Central memory CD4-positive, alpha-beta T cell (primary cell): ENCODE measurements around the gene FERMT3.
"Not testable (repeated sequence)": the region's sequence is repeated elsewhere in the genome, so short reads cannot be mapped to it uniquely, and the experiment has no call there.

Experiments
- DNase-seq: peaks from one replicate; pipeline ENCODE4 v3.0.0; 2022

The FERMT3 gene

DNA sequence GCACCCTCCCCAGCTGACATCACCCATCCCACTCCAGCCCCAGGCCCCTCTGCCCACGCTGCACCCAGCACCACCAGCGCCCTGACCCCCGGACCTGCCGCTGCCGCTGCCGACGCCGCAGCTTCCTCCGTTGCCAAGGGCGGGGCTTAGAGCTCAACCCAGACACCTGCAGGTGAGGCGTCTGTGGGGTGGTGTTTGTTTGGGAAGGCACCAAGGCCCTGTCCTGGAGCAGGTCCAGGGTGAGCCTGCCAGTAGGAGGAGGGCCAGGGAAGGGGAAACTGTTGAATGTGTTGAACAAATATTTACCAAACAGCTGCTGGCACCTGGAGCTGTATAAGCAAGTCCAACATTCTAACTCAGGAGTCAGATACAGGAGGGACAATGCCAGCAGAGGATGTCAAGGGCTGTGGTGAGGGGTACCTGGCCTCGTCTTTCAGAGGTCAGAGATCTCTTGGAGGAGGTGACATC lies 31.0 kb downstream of the FERMT3 start:
- DNase-seq, result no peak

DNA sequence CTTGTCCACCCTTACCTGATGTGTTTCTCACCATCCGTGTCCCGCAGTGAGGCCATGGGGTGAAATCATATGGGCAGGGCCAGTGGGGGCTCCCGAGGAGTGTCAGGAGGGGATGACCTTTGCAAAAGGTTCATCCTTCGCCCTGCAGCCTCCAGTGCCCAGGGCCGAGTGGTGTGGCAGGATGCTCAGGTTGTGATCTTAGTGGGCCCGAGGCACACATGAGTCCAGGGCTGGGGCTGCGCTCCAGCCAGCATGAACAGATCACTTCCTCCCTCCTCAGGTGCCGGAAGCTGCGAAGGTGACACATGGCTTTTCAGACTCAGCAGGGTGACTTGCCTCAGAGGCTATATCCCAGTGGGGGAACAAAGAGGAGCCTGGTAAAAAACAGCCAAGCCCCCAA lies 31.6 kb downstream of the FERMT3 start:
- DNase-seq, result no peak

DNA sequence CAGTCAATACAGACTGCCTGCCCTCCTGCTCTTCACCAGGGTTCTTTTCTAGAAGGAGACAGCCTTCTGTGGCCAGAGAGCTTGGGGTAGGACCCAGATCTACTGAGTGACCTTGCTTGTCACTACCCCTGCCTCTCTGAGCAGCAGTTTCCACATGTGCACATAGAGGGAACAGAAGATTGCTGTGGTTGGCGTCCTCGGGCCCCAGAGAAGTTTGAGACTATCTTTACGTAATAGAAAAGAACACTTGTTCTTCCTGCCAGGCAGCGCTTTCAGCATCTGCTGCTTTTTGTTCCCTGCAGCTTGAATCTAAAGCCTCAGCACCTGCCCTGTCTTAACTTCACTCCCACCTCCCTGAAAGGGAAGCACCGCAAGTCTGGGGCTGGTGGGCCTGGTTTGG lies 32.5 kb downstream of the FERMT3 start:
- DNase-seq, result no peak

DNA sequence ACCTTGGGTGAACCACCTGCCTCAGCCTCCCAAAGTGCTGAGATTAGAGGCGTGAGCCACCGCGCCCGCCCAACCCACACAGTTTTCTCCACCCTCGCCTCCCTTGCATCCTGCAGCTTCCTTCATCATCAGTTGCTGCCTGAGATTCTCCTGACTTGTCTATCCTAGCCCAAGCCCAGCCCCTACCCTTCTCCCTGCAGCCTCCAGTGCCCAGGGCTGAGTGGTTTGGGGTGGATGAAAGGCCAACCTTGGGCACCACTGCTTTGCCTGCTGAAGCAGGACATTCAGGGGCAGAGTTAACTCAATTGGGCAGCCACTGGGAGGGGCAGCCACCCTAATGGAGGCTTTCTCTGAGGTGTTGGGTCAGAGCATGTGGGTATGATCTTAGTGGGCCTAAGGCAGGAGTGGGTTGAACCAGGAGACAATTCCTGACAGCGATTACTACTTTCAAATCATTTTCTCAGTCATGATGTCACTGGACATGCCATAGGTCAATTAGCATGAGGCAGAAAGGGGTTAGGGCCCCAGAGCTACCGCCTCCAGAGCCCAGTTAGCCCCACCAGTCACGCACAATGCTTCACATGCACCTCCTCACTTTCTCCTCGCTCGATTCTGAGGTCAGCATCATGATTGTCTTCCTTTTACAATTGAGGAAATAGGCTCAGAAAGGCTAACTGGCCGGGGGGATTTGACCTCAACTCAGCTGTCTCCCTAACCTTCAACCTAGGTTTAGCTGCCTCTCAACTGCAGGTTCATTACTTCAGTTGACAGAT lies 33.3 kb downstream of the FERMT3 start:
- no peak for DNase-seq

DNA sequence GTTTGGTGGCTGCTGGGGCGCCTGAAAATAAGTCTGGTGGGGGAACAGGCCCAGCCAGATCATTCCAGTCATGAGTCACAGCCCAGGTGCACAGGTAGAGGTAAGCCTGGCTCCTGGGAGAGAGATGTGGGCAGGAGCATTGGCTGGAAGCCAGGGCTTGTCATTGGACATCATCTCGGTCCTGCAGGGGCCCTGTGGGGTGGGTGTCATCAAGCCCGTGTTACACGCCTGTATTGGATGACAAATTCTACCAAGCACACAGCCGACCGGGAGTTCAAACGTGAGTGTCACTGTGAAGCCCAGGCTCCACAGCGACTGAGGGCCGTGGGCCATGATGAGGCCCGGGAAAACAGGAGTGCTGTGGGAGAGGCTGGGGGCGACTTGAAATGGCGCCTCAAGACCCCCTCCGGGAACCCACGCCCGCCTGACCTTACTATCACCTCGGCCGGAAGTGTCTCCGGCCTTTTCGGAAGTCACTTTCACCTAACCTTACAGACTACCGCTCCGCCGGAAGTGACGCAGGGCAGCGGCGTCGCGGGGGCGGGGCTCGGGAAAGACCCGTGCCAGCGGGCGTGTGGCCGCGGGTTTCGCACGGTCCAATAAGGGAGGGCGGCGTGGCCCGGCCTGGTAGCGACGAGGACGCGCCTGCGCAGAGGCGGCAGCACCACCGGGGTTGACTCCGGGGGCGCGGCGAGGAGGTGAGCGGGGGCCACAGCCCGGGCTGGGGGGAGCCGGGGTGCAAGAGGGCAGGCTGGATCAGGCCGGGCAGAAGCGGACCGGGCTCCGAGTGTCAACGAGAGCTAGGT lies 34.1 kb downstream of the FERMT3 start, which contains the start of gene FKBP2:
Gene FKBP2 (plus strand): TSS at position 661 of the 806 bp plus-strand sequence. CDS start 1,293 bp downstream, outside the sequence.
- DNase-seq, result peak; percentile 99

DNA sequence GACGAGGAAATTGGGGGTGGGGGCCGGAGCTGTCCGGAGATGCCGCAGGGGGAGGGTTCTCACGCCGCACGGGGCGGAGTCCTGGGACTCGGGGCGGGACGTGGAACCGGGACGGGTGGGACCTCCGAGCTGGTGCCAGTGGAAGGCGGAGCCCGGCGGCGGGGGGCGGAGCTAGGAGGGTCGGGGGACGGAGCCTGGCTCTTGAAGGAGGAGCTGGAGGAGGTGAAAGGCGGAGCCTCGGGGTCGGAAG lies 34.6 kb downstream of the FERMT3 start:
- DNase-seq, result peak; percentile 100

DNA sequence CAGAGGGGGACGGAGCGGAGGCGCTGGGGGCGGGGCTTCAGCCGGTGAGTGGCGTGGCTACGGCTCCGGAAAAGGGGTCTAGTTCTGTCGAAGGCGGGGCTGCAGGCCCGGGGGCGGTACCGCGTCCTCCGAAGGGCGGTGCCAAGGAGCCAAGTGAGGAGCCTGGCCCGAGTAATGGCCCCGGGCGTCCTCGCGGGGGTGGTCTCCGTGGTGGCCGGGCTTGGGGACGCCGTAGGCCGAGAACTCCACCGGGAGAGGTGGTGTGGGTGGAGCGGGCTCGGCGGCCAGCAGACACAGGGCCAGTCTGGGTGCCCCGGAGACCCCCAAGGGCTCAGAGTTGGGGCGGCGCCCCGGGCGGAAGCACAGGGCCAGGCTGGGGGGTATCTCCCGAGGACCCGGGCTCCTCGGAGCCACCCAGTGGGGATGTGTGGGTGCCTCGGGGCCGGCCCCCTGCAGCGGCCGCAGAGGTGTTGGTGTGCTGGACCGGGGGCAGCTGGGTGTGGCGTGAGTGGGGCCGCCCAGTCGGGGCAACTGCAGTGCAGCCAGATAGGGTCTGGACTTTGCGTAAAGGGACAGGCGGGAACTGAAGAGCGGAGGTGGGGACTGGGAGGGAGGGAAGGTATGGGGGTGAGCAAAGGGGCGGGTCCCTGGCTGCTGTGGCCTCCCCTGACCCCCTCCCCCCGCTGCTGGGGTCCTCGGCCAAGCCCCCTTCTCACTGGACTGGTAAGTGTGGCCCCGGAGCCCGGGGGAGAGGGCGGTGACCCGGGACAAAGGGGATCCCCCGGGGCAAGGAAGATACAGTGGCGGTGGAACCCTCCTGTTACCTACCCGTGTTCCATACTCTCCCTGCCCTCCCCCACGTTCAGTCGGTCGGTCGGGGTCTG lies 35.2 kb downstream of the FERMT3 start:
- DNase-seq, result no peak

DNA sequence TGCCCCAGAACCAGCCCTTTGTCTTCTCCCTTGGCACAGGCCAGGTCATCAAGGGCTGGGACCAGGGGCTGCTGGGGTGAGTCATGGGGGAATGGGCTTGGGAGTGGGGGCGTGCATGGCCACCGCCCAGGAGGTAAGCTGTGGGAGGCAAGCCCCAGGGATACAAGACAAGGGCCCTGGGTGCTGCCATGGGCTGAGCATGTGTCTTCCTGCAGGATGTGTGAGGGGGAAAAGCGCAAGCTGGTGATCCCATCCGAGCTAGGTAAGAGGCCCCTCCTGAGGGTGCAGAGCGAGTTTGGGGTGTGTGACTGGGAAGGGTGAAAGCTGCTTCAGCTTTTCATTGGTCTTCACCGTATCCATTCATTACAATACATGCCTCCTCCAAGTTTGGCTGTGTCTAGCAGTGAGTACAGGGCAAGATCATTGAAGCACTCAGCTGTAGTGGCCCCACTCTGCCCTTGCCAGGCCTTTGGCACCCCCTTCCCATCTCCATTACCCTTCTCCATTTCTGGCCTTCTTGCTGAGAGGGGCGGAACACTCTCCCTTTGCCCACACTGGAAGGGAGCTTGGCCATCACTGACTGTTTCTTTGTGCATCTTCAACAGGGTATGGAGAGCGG lies 36.8 kb downstream of the FERMT3 start:
- no peak for DNase-seq

DNA sequence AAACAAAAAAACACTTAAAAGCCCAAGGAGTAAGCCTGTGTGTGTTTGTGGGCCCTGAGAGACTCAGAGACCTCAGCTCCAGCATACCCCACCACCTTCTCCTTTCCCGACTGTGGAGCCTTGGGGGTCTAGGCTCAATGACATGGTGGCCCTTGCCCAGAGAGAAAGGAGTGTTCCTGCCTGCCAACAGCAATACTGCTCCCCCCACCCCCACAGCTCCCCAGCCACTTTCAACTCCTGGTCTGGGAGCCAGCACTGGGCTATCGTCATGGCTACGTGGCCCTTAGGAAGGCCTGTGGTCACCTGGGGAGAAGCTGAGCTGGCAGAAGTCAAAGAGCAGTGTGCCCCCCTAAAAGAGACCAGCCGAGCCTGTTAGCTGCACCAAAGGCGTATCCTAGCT lies 37.6 kb downstream of the FERMT3 start:
- DNase-seq, result no peak

DNA sequence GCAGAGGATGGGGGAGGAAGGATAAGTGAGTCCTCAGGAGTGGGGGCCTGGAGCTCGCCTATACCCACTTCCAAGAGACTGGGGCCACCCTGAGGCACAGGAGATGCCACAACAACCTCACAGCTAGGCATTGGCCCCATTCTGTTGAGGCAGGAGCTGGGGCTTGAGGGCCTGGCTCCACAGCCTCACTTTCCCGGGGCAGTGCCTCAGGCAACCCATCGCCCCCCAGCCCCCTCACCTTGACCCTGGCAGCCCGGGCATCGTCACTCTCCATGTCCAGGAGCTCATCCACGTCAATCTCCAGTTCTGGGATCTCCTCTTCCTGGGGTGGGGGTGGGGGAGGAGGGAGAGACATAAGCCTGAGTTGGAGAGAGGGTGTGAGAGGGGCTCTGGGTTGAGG lies 38.4 kb downstream of the FERMT3 start:
- DNase-seq, result no peak

DNA sequence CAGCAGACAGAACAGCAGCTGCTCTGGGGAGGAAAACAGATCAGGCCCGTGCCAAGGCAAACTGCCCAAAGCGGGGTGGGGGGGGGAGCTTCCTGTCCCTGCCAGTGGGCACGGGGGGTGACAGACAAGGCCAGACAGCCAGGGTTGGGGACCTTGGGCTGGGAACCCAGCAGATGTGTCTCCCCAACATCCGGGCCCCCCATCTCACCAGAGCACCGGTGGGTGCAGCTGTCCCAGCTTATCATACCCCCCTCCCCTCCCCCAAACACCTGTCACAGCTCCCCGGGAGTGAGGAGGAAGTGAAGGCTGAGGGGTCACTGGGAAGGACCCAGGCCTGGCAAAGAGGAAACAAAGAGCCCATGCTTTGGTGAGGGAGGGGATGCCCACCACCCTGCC lies 38.9 kb downstream of the FERMT3 start:
- peak; percentile 27 for DNase-seq

DNA sequence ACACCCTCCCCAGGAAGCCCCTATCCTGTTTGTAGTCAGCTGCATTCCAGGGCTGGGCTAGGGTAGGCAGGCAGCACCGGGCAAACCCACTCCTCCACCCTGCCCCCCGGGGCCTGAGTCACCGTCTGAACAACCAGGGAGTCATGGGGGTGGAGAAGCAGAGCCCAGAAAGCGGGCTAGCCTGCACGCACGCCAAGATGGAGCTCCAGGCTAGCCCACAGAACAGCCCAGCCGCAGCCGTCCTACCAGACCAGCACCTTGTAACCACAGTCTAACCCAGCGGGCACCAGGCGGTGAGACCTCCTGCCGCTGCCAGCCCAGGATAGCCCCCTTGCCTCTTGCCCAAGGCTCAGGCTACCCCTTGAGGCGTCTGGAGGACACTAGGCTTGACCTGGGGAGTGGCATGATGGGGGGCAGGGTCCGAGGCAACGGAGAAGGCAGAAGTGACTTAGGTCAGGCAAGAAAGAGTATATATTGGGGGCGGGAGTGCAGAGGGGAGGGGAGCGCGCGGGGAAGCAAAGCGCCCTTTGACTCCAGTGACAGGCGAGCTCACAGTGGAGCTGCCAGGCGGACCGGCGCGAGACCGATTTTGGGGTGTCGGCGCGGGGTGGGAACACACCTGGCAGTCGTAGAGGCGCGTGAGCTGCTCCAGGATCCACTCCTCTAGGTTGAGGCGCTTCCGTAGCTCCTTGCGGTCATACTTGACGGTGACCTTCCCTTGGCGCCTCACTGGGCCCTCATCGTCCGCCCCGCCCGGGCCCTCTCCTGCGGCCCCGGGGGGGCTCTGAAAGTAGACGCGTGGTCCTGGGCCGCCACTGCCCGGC lies 39.5 kb downstream of the FERMT3 start:
- DNase-seq, result peak; percentile 30

DNA sequence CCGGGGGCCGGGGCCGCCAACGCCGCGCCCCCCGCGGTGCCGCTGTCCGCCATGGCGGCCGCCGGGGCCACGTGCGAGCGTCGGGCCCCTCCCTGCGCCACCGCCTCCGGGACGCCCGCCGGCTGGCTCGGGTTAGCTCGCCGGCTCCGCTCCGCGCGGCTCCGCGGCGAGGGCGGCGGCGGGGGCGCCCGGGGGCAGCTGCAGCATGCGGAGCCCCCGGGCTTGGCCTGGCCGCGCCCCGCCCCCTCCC lies 40.0 kb downstream of the FERMT3 start:
- not testable (repeated sequence) for DNase-seq

DNA sequence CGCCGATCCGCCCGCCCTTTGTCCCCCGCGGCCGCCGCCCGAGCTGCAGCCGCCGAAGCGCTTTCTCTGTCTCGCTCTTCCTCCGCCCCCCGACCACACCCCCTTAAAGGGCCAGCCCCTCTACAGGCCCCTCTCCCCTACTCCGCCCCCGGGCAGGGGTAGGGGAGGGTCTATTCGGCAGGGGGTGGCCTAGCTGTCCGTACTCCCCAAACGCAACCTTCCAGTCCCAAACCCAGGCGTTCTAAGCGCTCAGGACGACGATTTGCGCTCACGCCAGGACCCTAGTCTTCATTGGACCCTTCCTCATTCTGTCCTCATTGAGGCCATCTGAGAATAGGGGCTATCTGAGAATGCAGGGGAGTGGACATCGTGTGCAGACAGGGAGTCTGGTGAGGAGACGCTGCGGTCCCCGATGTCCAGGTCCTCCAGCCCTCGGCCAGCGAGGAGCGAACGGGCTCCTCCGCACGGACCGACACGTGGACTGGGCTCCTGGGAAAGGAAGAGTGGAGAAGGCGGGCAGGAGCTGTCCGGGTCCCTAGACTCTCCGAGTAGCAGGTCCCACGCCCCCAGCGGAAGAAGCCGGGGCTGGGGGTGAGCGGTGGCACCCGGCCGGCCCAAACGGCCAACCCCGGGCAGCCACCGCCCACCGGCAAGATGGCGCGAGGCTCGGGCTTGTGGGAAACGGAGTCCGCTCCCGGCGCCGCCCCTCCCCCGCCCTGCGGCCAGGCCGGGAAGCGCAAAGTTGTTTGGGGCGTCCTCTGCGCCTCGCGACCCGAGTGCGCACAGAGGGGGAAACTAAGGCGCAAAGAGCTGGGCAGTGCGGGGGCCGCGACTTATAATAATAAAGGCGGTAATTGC lies 40.6 kb downstream of the FERMT3 start, which contains the start of gene PPP1R14B:
Gene PPP1R14B (minus strand): TSS at position 73 of the 858 bp plus-strand sequence. CDS start 270 bp downstream, outside the sequence.
- peak; percentile 71 for DNase-seq

DNA sequence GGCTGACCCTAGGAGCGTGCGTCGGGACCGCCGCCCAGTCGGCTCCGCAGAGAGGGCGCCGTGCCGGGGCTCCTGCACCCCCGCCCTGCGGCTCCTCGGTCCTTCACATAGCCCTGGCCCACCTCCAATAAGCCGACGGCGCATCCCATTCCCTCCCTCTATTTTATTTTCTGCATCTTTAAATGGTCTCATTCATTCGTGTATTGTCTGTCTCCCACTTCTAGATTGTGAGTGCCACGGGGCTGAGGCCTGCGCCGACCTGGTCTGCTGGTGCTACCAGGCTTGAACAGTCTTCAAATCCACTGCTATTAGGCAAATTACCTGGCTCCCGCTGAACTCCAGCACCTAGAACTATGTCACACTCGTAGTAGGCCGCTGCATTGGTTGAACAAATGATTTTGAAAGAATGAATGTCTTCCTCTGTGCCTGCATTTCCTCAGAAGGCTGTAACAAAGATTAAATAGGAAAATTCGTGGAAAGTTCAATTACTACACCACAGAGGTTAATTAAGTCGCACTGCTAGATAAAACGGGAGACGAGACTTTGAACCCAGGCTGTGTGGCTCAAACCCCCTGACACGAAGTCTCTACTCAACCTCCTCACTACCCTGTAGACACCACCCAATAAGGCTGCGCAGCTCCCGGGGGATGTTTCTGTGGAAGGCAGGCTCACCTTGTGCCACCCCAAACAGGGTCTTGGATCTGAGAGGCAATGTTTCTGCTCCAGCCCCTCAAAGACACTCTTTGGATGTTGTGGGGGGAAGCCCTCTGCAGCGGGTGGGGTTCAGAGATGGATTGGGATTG lies 41.4 kb downstream of the FERMT3 start:
- no peak for DNase-seq

DNA sequence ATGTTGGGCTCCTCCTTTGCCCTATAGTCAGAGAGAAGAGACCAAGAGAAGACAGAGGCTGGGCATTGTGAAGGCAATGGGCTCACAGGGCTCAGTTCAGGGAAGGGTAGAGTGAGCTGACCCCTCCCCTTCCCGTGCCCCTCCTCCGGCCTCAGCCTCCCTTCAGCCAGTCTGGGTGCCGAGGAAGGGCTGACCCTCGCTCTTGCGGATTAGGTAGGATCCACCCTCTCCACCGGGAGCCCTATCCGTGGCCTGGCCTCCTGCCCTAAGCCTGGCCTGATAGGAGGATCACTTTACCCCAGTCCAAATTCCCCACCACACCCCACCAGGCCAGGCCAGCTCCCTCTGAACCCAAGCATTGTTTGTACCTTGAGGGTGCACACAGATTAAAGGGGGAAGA lies 42.1 kb downstream of the FERMT3 start:
- no peak for DNase-seq

DNA sequence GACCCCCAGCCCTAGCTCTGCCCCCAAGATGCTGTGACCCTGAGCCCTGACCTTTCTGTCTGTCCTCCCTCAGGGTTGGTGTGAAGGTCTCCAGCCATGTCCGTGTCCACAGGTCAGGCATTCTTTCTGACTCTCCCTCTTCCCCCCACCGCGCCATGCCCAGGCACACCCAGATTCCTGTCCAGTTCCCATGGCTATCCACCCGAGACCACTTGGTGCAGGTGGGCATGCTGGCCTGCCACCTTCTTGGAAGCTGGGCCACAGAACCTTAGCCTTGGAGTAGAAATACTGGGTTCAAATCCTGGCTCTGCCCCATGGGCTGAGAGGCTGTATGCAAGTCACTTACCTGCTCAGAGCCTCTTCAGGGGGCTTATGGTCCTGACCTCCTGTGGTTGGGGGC lies 42.5 kb downstream of the FERMT3 start:
- no peak for DNase-seq

DNA sequence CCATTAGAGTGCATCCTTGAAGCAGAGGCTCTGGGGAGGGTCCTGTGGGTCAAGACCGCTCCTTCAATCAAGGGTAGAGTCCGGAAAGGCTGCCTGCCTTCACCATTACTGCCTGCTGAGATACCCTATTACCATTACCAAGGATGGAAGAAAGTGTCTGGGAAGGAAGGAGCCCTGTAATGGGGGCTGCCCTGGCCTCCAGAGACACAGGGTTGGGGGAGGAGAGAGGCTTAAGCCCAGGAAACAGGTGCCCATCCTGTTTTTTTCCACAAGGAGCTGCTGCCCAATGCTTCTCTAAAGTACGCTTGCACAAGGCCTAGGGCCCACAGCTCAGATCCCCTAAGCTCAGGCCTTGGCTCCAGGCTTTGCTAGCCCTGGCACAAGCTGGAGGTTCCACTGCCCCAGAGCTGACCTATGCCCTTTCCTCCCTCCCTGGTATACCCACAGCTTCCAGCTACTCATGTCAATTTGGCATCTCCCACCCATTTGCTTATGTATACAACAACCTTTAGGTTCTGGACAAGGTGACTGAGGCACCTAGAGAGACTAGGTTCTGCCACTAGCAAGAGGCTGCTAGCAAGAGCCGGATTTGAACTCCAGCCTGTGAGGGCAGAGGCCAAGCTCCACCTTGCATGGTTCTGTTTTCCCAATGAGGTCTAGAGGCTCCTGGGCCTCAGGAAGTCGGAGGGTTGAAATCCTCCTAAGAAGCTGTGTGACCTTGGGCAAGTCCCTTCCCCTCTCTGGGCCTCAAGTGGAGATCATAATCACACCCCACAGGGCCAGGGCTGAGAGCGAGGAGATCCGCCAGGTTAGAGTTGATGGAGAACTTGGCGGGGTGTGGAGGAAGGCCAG lies 43.3 kb downstream of the FERMT3 start:
- DNase-seq, result no peak

DNA sequence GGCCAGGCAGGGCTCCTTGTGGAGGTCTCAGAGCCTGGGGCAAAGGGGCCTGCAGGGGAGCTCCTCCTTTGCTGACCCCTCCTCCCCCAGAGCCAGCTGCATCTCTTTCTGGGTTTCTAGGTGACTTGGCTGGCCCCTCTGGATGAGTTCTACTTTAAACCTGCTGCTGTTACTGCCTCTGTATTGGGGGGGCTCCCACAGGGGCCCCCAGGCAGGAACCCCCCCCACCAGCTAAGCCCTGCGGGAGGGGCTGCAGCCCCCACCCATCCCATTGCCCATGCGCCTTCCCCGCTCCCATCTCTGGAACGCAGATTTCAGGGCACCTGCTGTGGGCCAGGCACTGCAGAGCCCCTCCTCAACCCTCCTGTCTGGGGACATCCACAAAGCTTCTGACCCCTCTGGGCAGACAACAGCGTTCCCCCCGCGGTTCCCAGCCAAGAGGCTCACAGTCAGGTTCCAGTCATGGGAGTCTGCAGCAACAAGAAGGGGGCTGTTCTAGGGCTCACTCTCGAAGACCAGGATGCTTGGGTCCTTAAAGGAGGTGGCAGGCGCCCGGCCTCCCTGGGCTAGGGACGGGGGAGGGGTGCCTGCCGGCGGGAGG lies 44.0 kb downstream of the FERMT3 start:
- DNase-seq, result no peak
